Measurements from ENCODE around the gene SORCS3. TPM values are rescaled to one million over a fixed set of nuclear protein-coding genes. Genes with fewer than 3 reads are reported as not detected.

Gene SORCS3
- total RNA-seq, 1 donor from 2014 or later = 1.00 TPM

DNA sequence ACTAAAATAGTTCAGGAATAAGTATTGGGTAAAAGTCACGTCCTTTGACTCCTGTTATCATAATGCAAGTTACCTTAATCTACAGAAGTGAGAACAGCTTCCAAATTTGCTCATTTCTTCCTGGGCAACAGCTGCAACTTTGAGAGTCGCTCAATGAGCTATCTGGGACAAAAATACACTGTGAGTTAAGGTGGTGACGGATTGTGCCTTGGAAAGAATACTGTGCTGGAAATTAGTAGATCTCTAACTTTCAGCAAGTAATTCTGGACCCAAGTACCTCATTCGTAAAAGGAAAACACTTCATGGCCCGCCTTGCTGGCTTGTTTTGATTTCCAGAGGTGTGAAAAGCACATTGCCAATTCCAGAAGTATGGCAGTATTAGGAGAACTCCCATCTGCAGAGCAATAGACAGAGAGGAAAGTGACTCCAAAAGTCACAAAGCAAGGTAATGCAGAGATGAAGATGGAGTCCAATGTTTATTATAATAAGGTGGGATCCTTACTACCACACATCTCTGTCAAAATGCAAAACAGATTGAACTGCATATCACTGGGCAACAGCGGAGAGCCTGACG, 626.0 kb downstream of the SORCS3 start:
- Mint-ChIP-seq H3K4me3 (ENCODE audit: unreplicated experiment) (no peak overlapping the region), H3K36me3 (ENCODE audit: low read depth, unreplicated experiment) (no peaks in the 10 kb centered on the region), H3K27me3 (ENCODE audit: low read depth, unreplicated experiment) (no peaks in the 10 kb centered on the region), H3K27ac (ENCODE audit: unreplicated experiment) (no peak overlapping the region), H3K9me3 (ENCODE audit: unreplicated experiment) (no peaks in the 10 kb centered on the region), H3K4me1 (ENCODE audit: low read depth, unreplicated experiment) (no peaks in the 10 kb centered on the region)
- Histone ChIP-seq H3K4me1 (ENCODE audit: insufficient read depth, low read length) (no peaks in the 10 kb centered on the region), H2AFZ (ENCODE audit: low read depth, low read length) (no peak overlapping the region), H3K9ac (ENCODE audit: low read length) (no peak overlapping the region), H3K4me3 (ENCODE audit: insufficient read depth, low read depth, low read length) (no peak overlapping the region), H3K27ac (ENCODE audit: low read depth, low read length) (no peak overlapping the region), H3K36me3 (ENCODE audit: insufficient read depth, low read length) (no peaks in the 10 kb centered on the region), H4K20me1 (ENCODE audit: insufficient read depth, low read length) (no peaks in the 10 kb centered on the region), H3K4me2 (ENCODE audit: low read length) (no peak overlapping the region), H3K79me2 (ENCODE audit: insufficient read depth, low read length) (no peaks in the 10 kb centered on the region), H3K27me3 (ENCODE audit: insufficient read depth, low read length) (no peaks in the 10 kb centered on the region), H3K9me3 (ENCODE audit: insufficient read depth, low read depth, low read length) (no peaks in the 10 kb centered on the region)
- TF ChIP-seq EZH2 (IDR thresholded peaks at IDR 0.05; ENCODE audit: insufficient read depth, low read length) = no peak
- TF ChIP-seq, protein P1, sequence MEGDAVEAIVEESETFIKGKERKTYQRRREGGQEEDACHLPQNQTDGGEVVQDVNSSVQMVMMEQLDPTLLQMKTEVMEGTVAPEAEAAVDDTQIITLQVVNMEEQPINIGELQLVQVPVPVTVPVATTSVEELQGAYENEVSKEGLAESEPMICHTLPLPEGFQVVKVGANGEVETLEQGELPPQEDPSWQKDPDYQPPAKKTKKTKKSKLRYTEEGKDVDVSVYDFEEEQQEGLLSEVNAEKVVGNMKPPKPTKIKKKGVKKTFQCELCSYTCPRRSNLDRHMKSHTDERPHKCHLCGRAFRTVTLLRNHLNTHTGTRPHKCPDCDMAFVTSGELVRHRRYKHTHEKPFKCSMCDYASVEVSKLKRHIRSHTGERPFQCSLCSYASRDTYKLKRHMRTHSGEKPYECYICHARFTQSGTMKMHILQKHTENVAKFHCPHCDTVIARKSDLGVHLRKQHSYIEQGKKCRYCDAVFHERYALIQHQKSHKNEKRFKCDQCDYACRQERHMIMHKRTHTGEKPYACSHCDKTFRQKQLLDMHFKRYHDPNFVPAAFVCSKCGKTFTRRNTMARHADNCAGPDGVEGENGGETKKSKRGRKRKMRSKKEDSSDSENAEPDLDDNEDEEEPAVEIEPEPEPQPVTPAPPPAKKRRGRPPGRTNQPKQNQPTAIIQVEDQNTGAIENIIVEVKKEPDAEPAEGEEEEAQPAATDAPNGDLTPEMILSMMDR (IDR thresholded peaks at IDR 0.05; ENCODE audit: insufficient read depth, low read depth, low read length) = no peak
- FAIRE-seq (no peak), DNase-seq (ENCODE audit: low read depth) (no peak)

DNA sequence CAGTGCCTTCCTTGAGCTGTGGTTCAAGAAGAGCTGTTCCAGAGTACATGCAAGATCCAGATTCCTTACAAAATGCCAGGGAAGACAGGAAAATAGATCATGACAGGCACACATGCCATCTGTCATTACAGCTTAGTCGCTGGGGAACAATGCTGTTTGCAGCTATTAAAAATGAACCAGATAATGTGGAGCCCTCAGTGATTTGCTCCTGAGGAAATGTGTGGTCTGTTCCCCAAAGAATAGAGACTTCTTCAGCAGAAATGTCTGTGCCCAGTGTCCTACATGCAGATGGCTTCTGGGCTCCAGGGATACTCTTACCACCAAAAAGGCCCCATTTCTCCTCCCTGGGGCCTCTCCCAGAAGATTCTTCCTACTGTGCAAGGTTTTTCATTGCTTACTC, 627.9 kb downstream of the SORCS3 start:
- H3K4me2 ChIP-seq (ENCODE audit: low read length) = no peak overlapping the region
- H3K4me1 Mint-ChIP-seq (ENCODE audit: low read depth, unreplicated experiment) = no peaks in the 10 kb centered on the region
- no peak overlapping the region for H3K27ac Mint-ChIP-seq (ENCODE audit: unreplicated experiment)
- H3K4me3 ChIP-seq (ENCODE audit: insufficient read depth, low read depth, low read length) = no peak overlapping the region
- no peaks in the 10 kb centered on the region for H3K4me1 ChIP-seq (ENCODE audit: insufficient read depth, low read length)
- H3K36me3 ChIP-seq (ENCODE audit: insufficient read depth, low read length) = no peaks in the 10 kb centered on the region
- H3K27me3 ChIP-seq (ENCODE audit: insufficient read depth, low read length) = no peaks in the 10 kb centered on the region
- H3K9ac ChIP-seq (ENCODE audit: low read length) = no peak overlapping the region
- H3K36me3 Mint-ChIP-seq (ENCODE audit: low read depth, unreplicated experiment) = no peaks in the 10 kb centered on the region
- no peaks in the 10 kb centered on the region for H3K9me3 Mint-ChIP-seq (ENCODE audit: unreplicated experiment)
- H4K20me1 ChIP-seq (ENCODE audit: insufficient read depth, low read length) = no peaks in the 10 kb centered on the region
- DNase-seq (ENCODE audit: low read depth) (no peak), FAIRE-seq (no peak)
- TF ChIP-seq EZH2 (IDR thresholded peaks at IDR 0.05; ENCODE audit: insufficient read depth, low read length) = no peak
- TF ChIP-seq, protein P1 (IDR thresholded peaks at IDR 0.05; ENCODE audit: insufficient read depth, low read depth, low read length) = no peak
- no peak overlapping the region for H2AFZ ChIP-seq (ENCODE audit: low read depth, low read length)
- H3K27ac ChIP-seq (ENCODE audit: low read depth, low read length) = no peak overlapping the region
- H3K27me3 Mint-ChIP-seq (ENCODE audit: low read depth, unreplicated experiment) = peaks cover 2% of the 10 kb centered on the region
- no peaks in the 10 kb centered on the region for H3K9me3 ChIP-seq (ENCODE audit: insufficient read depth, low read depth, low read length)
- H3K79me2 ChIP-seq (ENCODE audit: insufficient read depth, low read length) = no peaks in the 10 kb centered on the region
- no peak overlapping the region for H3K4me3 Mint-ChIP-seq (ENCODE audit: unreplicated experiment)

DNA sequence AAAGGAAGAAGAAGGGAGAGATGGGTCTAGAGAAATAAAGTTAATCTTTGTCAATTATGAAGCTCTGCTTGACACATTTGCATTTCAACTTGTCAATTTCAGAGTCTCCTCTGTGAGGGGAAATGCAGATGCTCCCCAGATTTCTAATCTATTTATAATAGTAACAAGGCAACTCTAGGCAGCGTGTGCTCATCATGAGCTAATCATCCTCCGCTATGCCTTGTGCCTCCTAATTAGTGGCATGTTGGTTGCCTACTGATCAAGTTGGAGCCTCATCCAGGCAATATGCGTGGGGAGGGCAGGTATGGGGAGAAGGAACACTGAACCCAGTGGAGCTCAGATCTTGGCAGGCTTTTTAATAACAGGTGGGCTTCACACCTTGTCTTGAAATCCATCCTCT, 628.6 kb downstream of the SORCS3 start:
- Histone ChIP-seq H2AFZ (ENCODE audit: low read depth, low read length) (no peak overlapping the region), H4K20me1 (ENCODE audit: insufficient read depth, low read length) (no peaks in the 10 kb centered on the region), H3K27me3 (ENCODE audit: insufficient read depth, low read length) (no peaks in the 10 kb centered on the region), H3K4me3 (ENCODE audit: insufficient read depth, low read depth, low read length) (no peak overlapping the region), H3K4me2 (ENCODE audit: low read length) (no peak overlapping the region), H3K79me2 (ENCODE audit: insufficient read depth, low read length) (no peaks in the 10 kb centered on the region), H3K4me1 (ENCODE audit: insufficient read depth, low read length) (no peaks in the 10 kb centered on the region), H3K36me3 (ENCODE audit: insufficient read depth, low read length) (no peaks in the 10 kb centered on the region), H3K9me3 (ENCODE audit: insufficient read depth, low read depth, low read length) (no peaks in the 10 kb centered on the region), H3K27ac (ENCODE audit: low read depth, low read length) (no peak overlapping the region), H3K9ac (ENCODE audit: low read length) (no peak overlapping the region)
- Mint-ChIP-seq H3K9me3 (ENCODE audit: unreplicated experiment) (no peaks in the 10 kb centered on the region), H3K27me3 (ENCODE audit: low read depth, unreplicated experiment) (peaks cover 4% of the 10 kb centered on the region), H3K4me3 (ENCODE audit: unreplicated experiment) (no peak overlapping the region), H3K4me1 (ENCODE audit: low read depth, unreplicated experiment) (no peaks in the 10 kb centered on the region), H3K36me3 (ENCODE audit: low read depth, unreplicated experiment) (no peaks in the 10 kb centered on the region), H3K27ac (ENCODE audit: unreplicated experiment) (no peak overlapping the region)
- no peak for DNase-seq (ENCODE audit: low read depth)
- TF ChIP-seq EZH2 (IDR thresholded peaks at IDR 0.05; ENCODE audit: insufficient read depth, low read length) = no peak
- TF ChIP-seq, protein P1 (IDR thresholded peaks at IDR 0.05; ENCODE audit: insufficient read depth, low read depth, low read length) = no peak
- FAIRE-seq = no peak
